ENCODE results near the gene EXD3. TPM values are rescaled to one million over a fixed set of nuclear protein-coding genes. Genes with fewer than 3 reads are reported as not detected.

Gene EXD3
- total and polyA plus RNA-seq, 2 of the 13 experiments (the other 11 are each of a cell fraction or from before 2014, with no cell fraction given): 2.7 to 4.8 TPM

GRCh38 chr9:137454597-137455358, 31.8 kb upstream of the EXD3 start (continued):
- no peak for TF ChIP-seq ZNF513 (CRISPR knock-in tag; conservative IDR thresholded peaks at IDR 0.05)
- 0 out of 2 replicates have a peak, but pooled peaks have one; percentile 7 for TF ChIP-seq ZKSCAN5 (CRISPR knock-in tag; IDR thresholded peaks at IDR 0.05)
- TF ChIP-seq SNAI1 (CRISPR knock-in tag; IDR thresholded peaks at IDR 0.05; ENCODE audit: borderline replicate concordance): peak; percentile 64; the same call in 1 of the 2 replicates
- TF ChIP-seq MAF1 (CRISPR knock-in tag; IDR thresholded peaks at IDR 0.05; ENCODE audit: borderline replicate concordance): no peak
- TF ChIP-seq MEIS2 (CRISPR knock-in tag; IDR thresholded peaks at IDR 0.05): peak; percentile 83
- 0 out of 2 replicates have a peak, but pooled peaks have one; percentile 45 for TF ChIP-seq RELA (CRISPR knock-in tag; IDR thresholded peaks at IDR 0.05)
- TF ChIP-seq TBP (CRISPR knock-in tag; IDR thresholded peaks at IDR 0.05): no peak; the same call in 1 of the 2 replicates
- TF ChIP-seq, protein P1, sequence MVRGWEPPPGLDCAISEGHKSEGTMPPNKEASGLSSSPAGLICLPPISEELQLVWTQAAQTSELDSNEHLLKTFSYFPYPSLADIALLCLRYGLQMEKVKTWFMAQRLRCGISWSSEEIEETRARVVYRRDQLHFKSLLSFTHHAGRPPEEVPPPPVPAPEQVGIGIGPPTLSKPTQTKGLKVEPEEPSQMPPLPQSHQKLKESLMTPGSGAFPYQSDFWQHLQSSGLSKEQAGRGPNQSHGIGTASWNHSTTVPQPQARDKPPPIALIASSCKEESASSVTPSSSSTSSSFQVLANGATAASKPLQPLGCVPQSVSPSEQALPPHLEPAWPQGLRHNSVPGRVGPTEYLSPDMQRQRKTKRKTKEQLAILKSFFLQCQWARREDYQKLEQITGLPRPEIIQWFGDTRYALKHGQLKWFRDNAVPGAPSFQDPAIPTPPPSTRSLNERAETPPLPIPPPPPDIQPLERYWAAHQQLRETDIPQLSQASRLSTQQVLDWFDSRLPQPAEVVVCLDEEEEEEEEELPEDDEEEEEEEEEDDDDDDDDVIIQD (CRISPR knock-in tag; IDR thresholded peaks at IDR 0.05; ENCODE audit: low read depth): no peak; the same call in 1 of the 2 replicates
- TF ChIP-seq KAT8 (CRISPR knock-in tag; IDR thresholded peaks at IDR 0.05): peak; percentile 63
- TF ChIP-seq KDM3A (CRISPR knock-in tag; IDR thresholded peaks at IDR 0.05; ENCODE audit: low read depth): peak; percentile 40; the same call in 1 of the 2 replicates
- TF ChIP-seq SIX4 (CRISPR knock-in tag; IDR thresholded peaks at IDR 0.05): 0 out of 2 replicates have a peak, but pooled peaks have one; percentile 13
- peak; percentile 98 for TF ChIP-seq AKAP8 (CRISPR knock-in tag; IDR thresholded peaks at IDR 0.05)
- TF ChIP-seq ZKSCAN1 (IDR thresholded peaks at IDR 0.05; ENCODE audit: low read length): no peak
- peak; percentile 32 for TF ChIP-seq AHDC1 (CRISPR knock-in tag; IDR thresholded peaks at IDR 0.05; ENCODE audit: borderline replicate concordance)
- TF ChIP-seq EEA1 (CRISPR knock-in tag; IDR thresholded peaks at IDR 0.05; ENCODE audit: borderline replicate concordance): peak; percentile 86; the same call in 1 of the 2 replicates
- TF ChIP-seq, protein P2, sequence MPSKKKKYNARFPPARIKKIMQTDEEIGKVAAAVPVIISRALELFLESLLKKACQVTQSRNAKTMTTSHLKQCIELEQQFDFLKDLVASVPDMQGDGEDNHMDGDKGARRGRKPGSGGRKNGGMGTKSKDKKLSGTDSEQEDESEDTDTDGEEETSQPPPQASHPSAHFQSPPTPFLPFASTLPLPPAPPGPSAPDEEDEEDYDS (CRISPR knock-in tag; IDR thresholded peaks at IDR 0.05): peak; percentile 33; the same call in 1 of the 2 replicates
- TF ChIP-seq TCF7 (IDR thresholded peaks at IDR 0.05; ENCODE audit: low read depth): no peak
- peak; percentile 58 for TF ChIP-seq FOSL2 (CRISPR knock-in tag; IDR thresholded peaks at IDR 0.05)
- TF ChIP-seq SP1 (IDR thresholded peaks at IDR 0.05): no peak
- peak; percentile 14; the same call in 1 of the 2 replicates for TF ChIP-seq SP1 (CRISPR knock-in tag; IDR thresholded peaks at IDR 0.05)
- peak; percentile 94 for TF ChIP-seq HNF4A (CRISPR knock-in tag; IDR thresholded peaks at IDR 0.05)
- TF ChIP-seq ZNF569 (CRISPR knock-in tag; IDR thresholded peaks at IDR 0.05; ENCODE audit: borderline replicate concordance): peak; percentile 62; the same call in 1 of the 2 replicates
